ENCODE results near the gene TRIM63. TPM values are rescaled to one million over a fixed set of nuclear protein-coding genes. Genes with fewer than 3 reads are reported as not detected.
"Not testable (repeated sequence)": the region's sequence is repeated elsewhere in the genome, so short reads cannot be mapped to it uniquely, and the experiment has no call there.

TRIM63 gene
- total and polyA plus RNA-seq, 2 of the 8 experiments (the other 6 are each of a cell fraction or from before 2014, with no cell fraction given), result not detected

GRCh38 chr1:26100204-26100603 lies 32.8 kb upstream of the TRIM63 start:
- H3K36me3 ChIP-seq (ENCODE audit: control insufficient read depth in 2 of 4, insufficient read depth in 4 of 4, low read length in 3 of 4); POLR2A ChIA-PET (ENCODE audit: partially characterized antibody); H4K20me1 ChIP-seq (replicated peaks in 1 of 2; ENCODE audit: control insufficient read depth in 1 of 2, insufficient read depth in 2 of 2, low read length in 2 of 2); H3K27ac ChIP-seq (ENCODE audit: low read depth, low read length); H3K18ac ChIP-seq (ENCODE audit: extremely low read depth, low read length); H3K27me3 ChIP-seq (replicated peaks in 1 of 4; ENCODE audit: control insufficient read depth in 3 of 4, extremely low read depth in 1 of 4, insufficient read depth in 3 of 4, low read length in 3 of 4); H4K8ac ChIP-seq (ENCODE audit: extremely low read depth, insufficient read depth, low read length); H2BK15ac ChIP-seq (ENCODE audit: low read length); FAIRE-seq; H2BK20ac ChIP-seq (ENCODE audit: low read length); H3K4me3 ChIP-seq (ENCODE audit: extremely low read depth in 1 of 4, insufficient read depth in 2 of 4, low read depth in 3 of 4, low read length in 4 of 4); H3K23me2 ChIP-seq (ENCODE audit: low read depth, low read length); H3K4me2 ChIP-seq (ENCODE audit: insufficient read depth in 1 of 2, low read depth in 2 of 2, low read length in 2 of 2); H3K56ac ChIP-seq (replicated peaks; ENCODE audit: insufficient read length, low read depth, low read length); H3K9me3 ChIP-seq (ENCODE audit: insufficient read depth in 2 of 2, low read depth in 1 of 2, low read length in 1 of 2); H4K91ac ChIP-seq (replicated peaks; ENCODE audit: insufficient read length, low read length); H3K9ac ChIP-seq (replicated peaks in 1 of 4; ENCODE audit: extremely low read depth in 1 of 4, low read depth in 3 of 4, low read length in 3 of 4); H3K4ac ChIP-seq (replicated peaks; ENCODE audit: insufficient read length, low read depth, low read length); H2BK120ac ChIP-seq (replicated peaks; ENCODE audit: low read depth, low read length); H4K5ac ChIP-seq (ENCODE audit: insufficient read length, low read depth, low read length); H3K79me1 ChIP-seq (ENCODE audit: low read depth, low read length); H2AFZ ChIP-seq (ENCODE audit: low read length); H2AK5ac ChIP-seq (ENCODE audit: low read depth, low read length); H3K14ac ChIP-seq (ENCODE audit: insufficient read length); H3K23ac ChIP-seq (ENCODE audit: insufficient read length); H3K79me2 ChIP-seq (ENCODE audit: control insufficient read depth in 1 of 2, insufficient read depth in 2 of 2, low read length in 2 of 2); DNase-seq (ENCODE audit: low read depth in 1 of 2, low spot score in 2 of 2); H2BK12ac ChIP-seq (ENCODE audit: low read depth, low read length); H2BK5ac ChIP-seq (ENCODE audit: low read depth, low read length); H3K4me1 ChIP-seq (replicated peaks in 1 of 4; ENCODE audit: control insufficient read depth in 3 of 4, insufficient read depth in 4 of 4, low read length in 3 of 4): not testable (repeated sequence)
- CTCF ChIA-PET (ENCODE audit: partially characterized antibody), result interaction anchor here (0.6 to 11.4 kb wide), 7 partner anchors 13 to 113 kb away, joined by 3 to 154 read pairs (median 4); partner anchors contain the start of gene ZNF593
- WGBS, 2 experiments (ENCODE audit: extremely low coverage in 1 of 2, insufficient coverage in 1 of 2, insufficient read length in 1 of 2, insufficient replicate concordance in 2 of 2, low coverage in 1 of 2, low lambda C conversion rate in 2 of 2, missing lambda C conversion rate in 1 of 2), result 86% methylated on average over 10 of the region's 10 CpGs; no CpG with 5 or more reads in 1 of the 2 experiments

Data from H1 (cell line).